K562 (cell line): Measurements from ENCODE around the gene POLN.
A peak's percentile ranks its signal among the peaks of the same experiment; 100 is the strongest.

ENCODE experiments used
- CTCF ChIP-seq, 3 experiments: IDR thresholded peaks in 2 of 3; conservative IDR thresholded peaks in 1 of 3; 2 replicates each; pipeline ENCODE4 v1.5.1; 2011 to 2012; ENCODE audit warnings: low read length in 3 of 3, mild to moderate bottlenecking in 3 of 3, control low read depth in 2 of 3, improper control_type of control experiment in 1 of 3, inconsistent platforms in 1 of 3, low read depth in 1 of 3, mixed read lengths in 1 of 3, moderate library complexity in 1 of 3; ENCODE audit not compliant: insufficient read depth in 2 of 3
- E4F1 ChIP-seq: fragments of 250-450 bp; sonication (Bioruptor Pico); IDR thresholded peaks from 2 replicates; pipeline ENCODE4 v1.5.0; 2021; ENCODE audit warnings: mild to moderate bottlenecking, borderline replicate concordance
- LARP7 ChIP-seq: fragments of 450-650 bp; IDR thresholded peaks from 2 replicates; pipeline ENCODE4 v1.6.1; 2016
- MEF2A ChIP-seq: IDR thresholded peaks from 2 replicates; pipeline ENCODE4 v1.6.1; 2011; ENCODE audit warnings: low read depth, mild to moderate bottlenecking, low read length, moderate library complexity; ENCODE audit not compliant: control insufficient read depth
- PHB2 ChIP-seq: fragments of 450-650 bp; IDR thresholded peaks from 2 replicates; pipeline ENCODE4 v1.6.1; 2017; ENCODE audit warnings: low read depth
- POLR2A ChIP-seq: fragments of 450-650 bp; conservative IDR thresholded peaks from 2 replicates; pipeline ENCODE4 v1.6.1; 2016
- RFX1 ChIP-seq: fragments of 450-650 bp; IDR thresholded peaks from 2 replicates; pipeline ENCODE4 v1.6.1; 2016; ENCODE audit warnings: mild to moderate bottlenecking, moderate library complexity
- SNRNP70 ChIP-seq: fragments of 200-400 bp; formaldehyde crosslinking; optimal IDR thresholded peaks from 2 replicates; pipeline ENCODE3; 2017; ENCODE audit warnings: low read depth, low read length
- SRSF3 ChIP-seq: fragments of 200-400 bp; formaldehyde crosslinking; IDR thresholded peaks from 2 replicates; pipeline ENCODE4 v1.6.1; 2016; ENCODE audit warnings: mild to moderate bottlenecking, low read length, moderate library complexity; ENCODE audit not compliant: insufficient read depth
- ZBTB33 ChIP-seq: sonication (generic); formaldehyde crosslinking; IDR thresholded peaks from 2 replicates; pipeline ENCODE4 v1.8.1; 2023; ENCODE audit warnings: mild to moderate bottlenecking, missing genetic modification reagents
- TF ChIP-seq, protein P1 (sequence below): sonication (generic); formaldehyde crosslinking; IDR thresholded peaks from 2 replicates; pipeline ENCODE4 v1.8.1; 2022; ENCODE audit warnings: missing genetic modification reagents

- TF ChIP-seq SNRNP70 (no peak), POLR2A (no peak), E4F1 (CRISPR knock-in tag) (no peak), ZBTB33 (CRISPR knock-in tag) (no peak), CTCF (IDR thresholded peaks at IDR 0.05 in 2 of 3, conservative IDR thresholded peaks at IDR 0.05 in 1 of 3; ENCODE audit: insufficient read depth in 2 of 3, low read depth in 1 of 3, low read length in 3 of 3) (peak; percentile 11 to 42 (median 37); a peak in 3 of 6 replicates), LARP7 (no peak), RFX1 (no peak), SRSF3 (no peak), MEF2A (no peak), PHB2 (no peak)
- TF ChIP-seq, protein P1, sequence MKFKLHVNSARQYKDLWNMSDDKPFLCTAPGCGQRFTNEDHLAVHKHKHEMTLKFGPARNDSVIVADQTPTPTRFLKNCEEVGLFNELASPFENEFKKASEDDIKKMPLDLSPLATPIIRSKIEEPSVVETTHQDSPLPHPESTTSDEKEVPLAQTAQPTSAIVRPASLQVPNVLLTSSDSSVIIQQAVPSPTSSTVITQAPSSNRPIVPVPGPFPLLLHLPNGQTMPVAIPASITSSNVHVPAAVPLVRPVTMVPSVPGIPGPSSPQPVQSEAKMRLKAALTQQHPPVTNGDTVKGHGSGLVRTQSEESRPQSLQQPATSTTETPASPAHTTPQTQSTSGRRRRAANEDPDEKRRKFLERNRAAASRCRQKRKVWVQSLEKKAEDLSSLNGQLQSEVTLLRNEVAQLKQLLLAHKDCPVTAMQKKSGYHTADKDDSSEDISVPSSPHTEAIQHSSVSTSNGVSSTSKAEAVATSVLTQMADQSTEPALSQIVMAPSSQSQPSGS (CRISPR knock-in tag) = no peak
These were observed 39.8 kb upstream of the POLN start for GRCh38 chr4:2281575-2282343.
